LNCAP (cell line): Measurements from ENCODE around the gene C1QL2.

Experiments
- TF ChIP-seq, protein P1 (sequence below): fragments of 450-650 bp; IDR thresholded peaks from 2 replicates; pipeline ENCODE4 v1.5.1; 2017; ENCODE audit warnings: mild to moderate bottlenecking

Gene C1QL2

GRCh38 chr2:119170504-119170903 lies 12.0 kb upstream of the C1QL2 start:
- TF ChIP-seq, protein P1, sequence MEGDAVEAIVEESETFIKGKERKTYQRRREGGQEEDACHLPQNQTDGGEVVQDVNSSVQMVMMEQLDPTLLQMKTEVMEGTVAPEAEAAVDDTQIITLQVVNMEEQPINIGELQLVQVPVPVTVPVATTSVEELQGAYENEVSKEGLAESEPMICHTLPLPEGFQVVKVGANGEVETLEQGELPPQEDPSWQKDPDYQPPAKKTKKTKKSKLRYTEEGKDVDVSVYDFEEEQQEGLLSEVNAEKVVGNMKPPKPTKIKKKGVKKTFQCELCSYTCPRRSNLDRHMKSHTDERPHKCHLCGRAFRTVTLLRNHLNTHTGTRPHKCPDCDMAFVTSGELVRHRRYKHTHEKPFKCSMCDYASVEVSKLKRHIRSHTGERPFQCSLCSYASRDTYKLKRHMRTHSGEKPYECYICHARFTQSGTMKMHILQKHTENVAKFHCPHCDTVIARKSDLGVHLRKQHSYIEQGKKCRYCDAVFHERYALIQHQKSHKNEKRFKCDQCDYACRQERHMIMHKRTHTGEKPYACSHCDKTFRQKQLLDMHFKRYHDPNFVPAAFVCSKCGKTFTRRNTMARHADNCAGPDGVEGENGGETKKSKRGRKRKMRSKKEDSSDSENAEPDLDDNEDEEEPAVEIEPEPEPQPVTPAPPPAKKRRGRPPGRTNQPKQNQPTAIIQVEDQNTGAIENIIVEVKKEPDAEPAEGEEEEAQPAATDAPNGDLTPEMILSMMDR = no peak

DNA sequence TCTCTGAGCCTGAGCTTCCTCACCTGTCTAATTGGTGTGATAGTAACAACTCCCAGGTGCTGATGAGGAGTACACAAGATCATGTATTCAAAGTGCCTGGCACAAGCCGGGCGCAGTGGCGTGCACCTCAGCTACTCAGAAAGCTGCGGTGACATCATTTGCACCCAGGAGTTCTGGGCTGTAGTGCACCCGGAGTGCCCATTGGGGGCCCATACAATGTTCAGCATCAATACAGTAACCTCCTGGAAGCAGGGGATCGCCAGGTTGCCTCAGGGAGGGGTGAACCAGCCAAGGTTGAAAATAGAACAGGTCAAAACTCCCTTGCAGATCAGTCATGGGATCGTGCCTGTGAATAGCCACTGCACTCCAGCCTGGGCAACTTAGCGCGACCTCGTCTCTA lies 11.2 kb upstream of the C1QL2 start:
- TF ChIP-seq, protein P1 = no peak

GRCh38 chr2:119160361-119160990 lies 1.9 kb upstream of the C1QL2 start:
- TF ChIP-seq, protein P1 = no peak

GRCh38 chr2:119157850-119158511 lies 570 bp downstream of the C1QL2 start:
- TF ChIP-seq, protein P1 = no peak

GRCh38 chr2:119156891-119157773 lies 1.4 kb downstream of the C1QL2 start:
- TF ChIP-seq, protein P1 = no peak

- TF ChIP-seq, protein P1 = no peak
These were observed 2.3 kb downstream of the C1QL2 start for GRCh38 chr2:119156105-119156890.

DNA sequence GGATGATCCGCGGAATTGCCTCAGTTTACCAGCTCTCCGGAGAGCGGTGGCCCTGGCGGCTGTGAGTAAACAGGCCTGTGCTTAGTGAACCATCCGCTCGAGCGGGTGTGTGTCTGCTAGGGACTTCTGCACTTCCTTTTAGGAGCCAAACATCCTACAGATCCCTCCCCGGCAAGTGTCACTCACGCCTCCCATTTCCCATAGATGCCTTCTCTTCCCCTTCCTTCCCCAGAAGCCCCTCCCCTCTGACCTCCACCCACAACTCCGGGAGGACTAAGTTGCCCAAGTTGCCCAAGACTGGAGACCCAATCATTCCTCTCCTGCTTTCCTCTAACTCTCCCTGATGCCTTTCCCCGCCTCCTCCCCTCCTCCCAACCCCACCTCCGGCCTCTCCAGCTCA lies 2.9 kb downstream of the C1QL2 start:
- TF ChIP-seq, protein P1 = no peak
